ENCODE measurements around the gene L3MBTL4. TPM values are rescaled to one million over a fixed set of nuclear protein-coding genes. Genes with fewer than 3 reads are reported as not detected.

Gene L3MBTL4
- total RNA-seq, 2 donors from 2014 or later = 10.9 to 11.2 TPM

DNA sequence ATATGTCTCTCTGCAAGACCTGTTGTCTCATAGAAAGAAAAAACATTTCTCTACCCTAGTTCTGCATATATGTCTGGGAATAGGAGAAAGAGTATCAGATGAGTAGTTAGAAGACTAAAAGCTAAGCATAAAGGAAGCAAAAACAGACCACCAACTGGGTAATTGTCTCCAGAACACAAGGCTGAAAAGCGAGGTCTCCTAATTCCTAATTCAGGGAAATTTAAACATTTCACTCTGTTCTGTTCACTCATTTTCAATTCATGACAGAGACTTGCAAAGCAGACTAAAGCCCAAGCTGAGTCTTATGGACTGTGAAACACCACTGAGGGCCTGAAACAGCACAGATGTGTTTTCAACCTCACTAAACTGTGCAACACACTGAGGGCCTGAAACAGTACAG, 294.9 kb downstream of the L3MBTL4 start:
- intact Hi-C loops (cut with DNase I) = no loop called here
- 95 to 96% methylated on average over 1 of the region's 1 CpG for WGBS, 2 donors

DNA sequence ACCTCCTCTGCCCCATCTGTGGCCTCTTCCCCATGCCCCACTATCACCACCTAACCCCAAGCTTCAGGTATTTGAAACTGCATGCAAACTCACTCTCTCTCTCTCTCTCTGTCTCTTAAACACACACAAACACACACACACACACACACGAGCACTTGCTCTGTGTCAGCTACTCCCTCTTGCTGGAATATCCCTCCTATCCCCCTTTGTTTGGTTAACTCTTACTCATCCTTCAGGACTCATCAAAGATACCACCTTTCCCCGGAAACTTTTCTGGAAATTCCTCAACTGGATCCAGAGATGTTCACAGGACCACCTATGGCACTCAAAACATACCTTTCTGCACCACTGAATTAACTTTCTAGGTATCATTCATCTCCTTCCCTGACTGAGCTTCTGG, 296.6 kb downstream of the L3MBTL4 start:
- 58 to 72% methylated on average over 2 of the region's 2 CpGs for WGBS, 2 donors
- Histone ChIP-seq H3K9me3 (no peaks in the 10 kb centered on the region), H3K4me1 (peaks cover 6% of the 10 kb centered on the region), H3K27me3 (no peaks in the 10 kb centered on the region), H3K27ac (no peak overlapping the region), H3K36me3 (replicated peaks in 1 of 2; ENCODE audit: insufficient read depth in 1 of 2, low read depth in 2 of 2) (no peaks in the 10 kb centered on the region), H3K4me3 (no peak overlapping the region)
- intact Hi-C loops (cut with DNase I) = no loop called here
- TF ChIP-seq POLR2A (IDR thresholded peaks at IDR 0.05) = no peak
- TF ChIP-seq, protein P1, sequence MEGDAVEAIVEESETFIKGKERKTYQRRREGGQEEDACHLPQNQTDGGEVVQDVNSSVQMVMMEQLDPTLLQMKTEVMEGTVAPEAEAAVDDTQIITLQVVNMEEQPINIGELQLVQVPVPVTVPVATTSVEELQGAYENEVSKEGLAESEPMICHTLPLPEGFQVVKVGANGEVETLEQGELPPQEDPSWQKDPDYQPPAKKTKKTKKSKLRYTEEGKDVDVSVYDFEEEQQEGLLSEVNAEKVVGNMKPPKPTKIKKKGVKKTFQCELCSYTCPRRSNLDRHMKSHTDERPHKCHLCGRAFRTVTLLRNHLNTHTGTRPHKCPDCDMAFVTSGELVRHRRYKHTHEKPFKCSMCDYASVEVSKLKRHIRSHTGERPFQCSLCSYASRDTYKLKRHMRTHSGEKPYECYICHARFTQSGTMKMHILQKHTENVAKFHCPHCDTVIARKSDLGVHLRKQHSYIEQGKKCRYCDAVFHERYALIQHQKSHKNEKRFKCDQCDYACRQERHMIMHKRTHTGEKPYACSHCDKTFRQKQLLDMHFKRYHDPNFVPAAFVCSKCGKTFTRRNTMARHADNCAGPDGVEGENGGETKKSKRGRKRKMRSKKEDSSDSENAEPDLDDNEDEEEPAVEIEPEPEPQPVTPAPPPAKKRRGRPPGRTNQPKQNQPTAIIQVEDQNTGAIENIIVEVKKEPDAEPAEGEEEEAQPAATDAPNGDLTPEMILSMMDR (IDR thresholded peaks at IDR 0.05) = no peak
- DNase-seq (no peak), ATAC-seq (no peak)

More for the DNA sequence above, 294.9 kb downstream of the L3MBTL4 start:
- no peaks in the 10 kb centered on the region for H3K9me3 ChIP-seq
- peaks cover 6% of the 10 kb centered on the region for H3K4me1 ChIP-seq
- no peaks in the 10 kb centered on the region for H3K36me3 ChIP-seq (replicated peaks in 1 of 2; ENCODE audit: insufficient read depth in 1 of 2, low read depth in 2 of 2)
- no peaks in the 10 kb centered on the region for H3K27me3 ChIP-seq
- DNase-seq (no peak), ATAC-seq (no peak)
- H3K27ac ChIP-seq = no peak overlapping the region
- TF ChIP-seq, protein P1 (IDR thresholded peaks at IDR 0.05) = no peak
- no peak for TF ChIP-seq POLR2A (IDR thresholded peaks at IDR 0.05)
- H3K4me3 ChIP-seq = no peak overlapping the region

DNA sequence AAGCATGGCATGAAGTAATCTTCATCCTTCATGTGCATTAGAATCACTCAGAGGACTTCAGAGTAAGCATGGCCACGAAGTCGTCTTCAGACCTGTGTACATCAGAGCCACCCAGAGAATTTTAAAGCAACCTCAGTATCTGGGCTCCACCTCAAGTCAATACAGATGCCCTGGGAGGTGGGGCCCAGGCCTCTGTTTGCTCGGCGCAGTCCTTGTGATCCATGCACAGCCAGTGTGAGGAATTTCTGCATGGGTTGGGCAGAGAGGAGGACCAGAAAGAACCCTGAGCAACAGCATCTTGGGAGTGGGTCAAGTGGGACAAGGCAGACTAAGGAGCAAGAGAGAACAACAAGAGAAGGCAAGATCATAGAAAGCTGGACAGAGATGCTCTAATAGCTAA, 299.0 kb downstream of the L3MBTL4 start:
- Histone ChIP-seq H3K27me3 (no peaks in the 10 kb centered on the region), H3K4me3 (no peak overlapping the region), H3K36me3 (replicated peaks in 1 of 2; ENCODE audit: insufficient read depth in 1 of 2, low read depth in 2 of 2) (no peaks in the 10 kb centered on the region), H3K9me3 (no peaks in the 10 kb centered on the region), H3K27ac (no peak overlapping the region), H3K4me1 (peaks cover under 1% of the 10 kb centered on the region)
- 82 to 91% methylated on average over 4 of the region's 4 CpGs for WGBS, 2 donors
- intact Hi-C loops (cut with DNase I) = no loop called here
- ATAC-seq = no peak
- DNase-seq = no peak
- TF ChIP-seq POLR2A (IDR thresholded peaks at IDR 0.05) = no peak
- TF ChIP-seq, protein P1 (IDR thresholded peaks at IDR 0.05) = no peak

DNA sequence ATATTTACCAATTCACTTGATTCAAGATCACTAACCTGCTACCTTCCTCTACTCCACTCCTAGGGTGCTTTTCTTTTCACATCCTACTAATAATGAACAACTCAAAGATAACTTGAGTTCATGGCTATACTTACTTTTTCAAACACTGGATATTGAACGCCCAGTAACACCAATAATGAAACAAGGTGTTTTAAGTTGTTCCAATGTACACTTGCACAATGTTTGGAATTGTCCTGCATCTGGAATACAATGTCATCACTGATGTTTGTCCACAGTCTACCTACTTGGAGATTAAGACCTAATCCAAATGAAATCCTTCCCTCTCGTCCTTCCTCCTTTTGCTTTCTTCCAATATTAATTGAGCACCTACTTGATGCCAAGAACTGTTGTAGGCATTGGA, 301.1 kb downstream of the L3MBTL4 start:
- TF ChIP-seq, protein P1 (IDR thresholded peaks at IDR 0.05) = no peak
- TF ChIP-seq POLR2A (IDR thresholded peaks at IDR 0.05) = no peak
- DNase-seq (no peak), ATAC-seq (no peak)
- Histone ChIP-seq H3K4me1 (no peaks in the 10 kb centered on the region), H3K4me3 (no peak overlapping the region), H3K27ac (no peak overlapping the region), H3K9me3 (no peaks in the 10 kb centered on the region), H3K36me3 (replicated peaks in 1 of 2; ENCODE audit: insufficient read depth in 1 of 2, low read depth in 2 of 2) (no peaks in the 10 kb centered on the region), H3K27me3 (no peaks in the 10 kb centered on the region)
- intact Hi-C loops (cut with DNase I) = no loop called here
- WGBS, 2 donors = 89 to 92% methylated on average over 2 of the region's 2 CpGs

DNA sequence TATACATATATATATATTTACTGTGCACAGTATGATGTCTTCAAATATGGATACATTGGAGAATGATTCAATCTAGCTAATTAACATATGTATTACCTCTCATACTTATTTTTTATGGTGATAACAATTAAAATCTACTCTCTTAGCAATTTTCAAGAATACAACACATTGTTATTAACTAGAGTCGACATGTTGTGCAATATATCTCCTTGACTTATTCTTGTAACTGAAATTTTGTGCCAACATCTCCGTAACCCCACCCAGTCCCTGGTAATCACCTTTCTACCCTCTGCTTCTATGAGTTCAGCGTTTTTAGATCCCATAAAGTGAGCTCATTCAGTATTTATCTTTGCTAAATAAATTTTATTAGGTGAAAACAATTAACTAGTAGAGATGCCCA, 303.0 kb downstream of the L3MBTL4 start:
- Histone ChIP-seq H3K4me3 (no peak overlapping the region), H3K27me3 (no peaks in the 10 kb centered on the region), H3K9me3 (no peaks in the 10 kb centered on the region), H3K36me3 (replicated peaks in 1 of 2; ENCODE audit: insufficient read depth in 1 of 2, low read depth in 2 of 2) (no peaks in the 10 kb centered on the region), H3K4me1 (no peaks in the 10 kb centered on the region), H3K27ac (no peak overlapping the region)
- intact Hi-C loops (cut with DNase I) = no loop called here
- DNase-seq = no peak
- WGBS, 2 donors = 71 to 84% methylated on average over 3 of the region's 3 CpGs
- TF ChIP-seq, protein P1 (IDR thresholded peaks at IDR 0.05) = no peak
- no peak for TF ChIP-seq POLR2A (IDR thresholded peaks at IDR 0.05)
- ATAC-seq = no peak

All from body of pancreas (tissue), 4 donors.